Activated CD4-positive, alpha-beta T cell treated with anti-CD3 and anti-CD28 coated beads for 1 hour (primary cell): ENCODE data around the gene CECR2.
"Not testable (repeated sequence)": the region's sequence is repeated elsewhere in the genome, so short reads cannot be mapped to it uniquely, and the experiment has no call there.

Source experiments
- DNase-seq: peaks from one replicate; pipeline ENCODE4 v3.0.0-alpha.2; 2020

Gene CECR2

DNA sequence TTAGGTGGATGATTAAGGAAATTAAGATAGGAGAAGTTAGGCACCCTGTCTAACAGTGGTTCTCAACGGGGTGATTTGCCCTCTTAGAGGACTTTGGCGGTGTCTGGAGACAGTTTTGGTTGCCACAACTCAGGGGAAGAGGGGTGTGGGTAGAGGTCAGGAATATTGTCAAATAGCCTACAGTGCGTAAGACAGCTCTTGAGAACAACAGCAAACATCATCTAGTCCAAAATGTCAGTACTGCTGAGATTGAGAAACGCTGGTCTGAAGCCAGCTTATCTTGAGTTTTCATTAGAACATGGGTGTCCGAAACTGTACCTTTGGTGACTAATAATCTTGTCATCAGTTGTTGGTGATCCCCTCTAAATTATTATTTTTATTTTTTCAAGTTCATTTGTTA lies 38.4 kb downstream of the CECR2 start:
- no peak for DNase-seq

DNA sequence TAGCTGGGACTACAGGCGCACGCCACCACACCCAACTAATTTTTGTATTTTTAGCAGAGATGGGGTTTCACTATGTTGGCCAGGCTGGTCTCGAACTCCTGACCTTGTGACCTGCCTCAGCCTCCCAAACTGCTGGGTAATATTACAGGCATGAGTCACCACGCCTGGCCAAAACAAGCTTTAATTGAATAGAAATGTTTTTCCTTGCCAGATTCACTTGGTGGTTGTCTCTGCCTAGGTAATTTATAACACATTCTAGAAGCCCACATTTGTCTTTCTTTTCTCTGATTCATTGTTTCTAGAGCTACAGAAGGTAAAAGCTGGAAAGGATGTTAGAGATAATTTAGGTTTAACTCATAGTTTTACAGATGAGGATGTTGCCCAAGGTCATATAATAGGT lies 41.3 kb downstream of the CECR2 start:
- DNase-seq = no peak

DNA sequence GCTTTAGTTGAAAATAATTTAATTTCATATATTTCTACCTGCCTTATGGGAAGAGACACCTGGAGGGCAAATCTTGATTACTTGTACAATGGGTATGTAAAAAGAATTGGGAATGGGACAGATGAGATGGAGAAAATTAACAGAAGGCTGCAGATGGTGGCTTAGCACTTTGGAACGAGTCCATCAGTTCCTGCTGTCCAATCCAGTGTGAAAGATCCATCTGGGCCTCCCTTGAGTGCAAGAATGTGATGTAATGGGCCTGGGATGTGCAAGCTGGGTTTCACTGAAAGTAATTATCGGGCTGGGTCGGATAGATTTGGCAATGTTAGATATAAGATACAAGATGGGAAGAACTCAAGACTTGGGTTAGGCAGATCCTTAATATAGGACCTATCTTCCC lies 42.0 kb downstream of the CECR2 start:
- no peak for DNase-seq

DNA sequence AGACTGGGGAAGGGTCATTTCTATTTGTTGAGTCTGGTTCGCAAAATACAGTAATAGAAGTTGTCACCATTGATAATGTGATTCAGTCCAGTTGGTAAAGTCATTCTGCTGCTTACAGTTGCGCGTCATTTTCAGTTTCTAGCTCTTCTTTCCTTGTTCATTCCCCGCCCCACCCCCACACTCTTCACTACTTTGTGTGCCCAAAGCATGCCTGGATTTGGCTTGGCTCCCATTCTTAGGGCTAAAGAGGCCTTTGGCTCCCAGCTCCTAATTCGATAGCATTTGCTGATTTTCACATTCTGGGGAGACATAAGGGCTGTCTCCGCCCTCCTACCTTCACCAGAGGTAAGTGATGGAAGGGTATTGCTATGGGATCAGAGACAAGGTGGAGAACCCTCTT lies 43.0 kb downstream of the CECR2 start:
- no peak for DNase-seq

DNA sequence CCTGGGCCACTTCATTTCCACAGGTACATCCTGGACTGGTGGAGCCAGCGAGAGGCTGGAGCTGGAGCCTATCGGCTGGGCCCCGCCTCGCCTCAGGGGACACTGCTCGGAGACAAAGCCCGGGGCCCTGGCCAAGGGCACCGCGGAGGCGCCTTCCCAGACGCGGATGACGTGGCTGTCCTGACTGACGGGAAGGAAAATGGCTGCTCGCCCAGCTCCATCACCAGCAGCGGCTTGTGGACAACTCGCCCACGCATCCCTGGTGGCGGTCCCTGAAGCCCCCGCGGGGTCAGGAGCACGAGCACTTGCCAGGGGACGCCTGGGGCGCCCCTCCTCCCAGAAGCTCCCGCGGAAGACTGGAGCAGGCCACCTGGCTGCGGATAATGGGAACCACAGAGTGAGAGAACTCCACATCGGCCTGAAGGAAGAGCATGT lies 49.6 kb downstream of the CECR2 start:
- DNase-seq = no peak

DNA sequence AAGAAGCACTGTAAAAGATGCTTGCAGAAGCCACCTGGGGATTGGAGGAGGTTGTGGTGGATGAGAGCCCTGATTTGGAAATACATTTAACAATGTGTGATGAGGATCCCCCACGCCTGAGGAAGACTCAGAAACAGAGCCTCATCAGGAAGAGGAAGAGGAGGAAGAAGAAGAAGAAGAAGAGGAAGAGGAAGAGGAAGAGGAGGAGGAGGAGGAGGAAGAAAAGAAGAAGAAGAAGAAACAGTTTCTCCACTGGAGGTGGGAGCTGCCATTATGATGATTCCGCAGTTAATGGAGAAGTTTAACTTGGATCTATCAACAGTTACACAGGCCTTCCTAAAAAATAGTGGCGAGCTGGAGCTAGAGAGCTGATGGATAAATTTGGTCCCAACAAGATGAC lies 50.1 kb downstream of the CECR2 start:
- no peak for DNase-seq

DNA sequence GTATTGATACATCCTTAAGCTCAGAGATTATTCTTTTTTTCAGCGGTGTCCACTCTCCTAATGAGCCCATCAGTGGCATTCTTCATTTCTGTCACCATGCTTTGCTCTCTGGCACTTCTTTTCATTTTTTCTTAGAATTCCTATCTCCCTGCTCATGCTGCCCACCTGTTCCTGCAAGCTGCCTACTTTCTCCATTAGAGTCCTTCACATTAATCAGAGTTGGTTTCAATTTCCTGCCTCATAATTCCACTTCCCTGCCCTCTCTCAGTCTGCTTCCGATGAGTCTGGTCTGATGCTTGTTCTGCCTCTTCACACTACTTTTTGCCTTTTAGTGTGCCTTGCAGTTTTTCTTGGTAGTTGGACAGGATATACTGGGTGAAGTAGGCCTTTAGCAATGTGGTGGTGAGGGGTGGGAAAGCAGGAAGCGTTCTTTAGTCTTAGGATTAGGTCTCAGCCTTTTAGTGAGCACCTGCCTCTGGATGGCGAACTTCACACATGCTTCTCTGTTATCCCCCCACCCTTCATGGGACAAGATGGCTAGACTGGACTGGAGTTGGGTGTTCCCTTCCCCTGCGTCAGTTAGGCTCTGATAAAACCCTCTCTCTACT lies 53.6 kb downstream of the CECR2 start:
- DNase-seq = no peak

DNA sequence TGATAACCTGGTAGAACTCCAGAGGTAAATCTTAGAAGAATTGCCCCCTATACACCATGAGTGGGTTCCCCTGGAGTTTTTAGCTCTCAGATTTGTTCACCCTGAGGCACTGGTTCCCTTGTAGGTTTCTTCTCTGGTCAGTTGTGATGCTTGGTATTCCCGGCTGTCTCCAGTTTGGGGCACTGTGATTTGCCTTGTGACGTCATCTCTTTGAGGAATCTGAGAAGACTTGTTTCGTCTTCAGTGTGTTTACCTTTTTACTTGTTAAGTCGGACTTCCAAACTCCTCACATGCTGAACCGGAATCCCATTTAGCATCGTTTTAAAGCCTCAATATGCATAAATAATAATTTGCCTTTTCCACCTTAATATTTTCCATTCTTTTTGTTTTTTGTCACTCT lies 54.4 kb downstream of the CECR2 start:
- DNase-seq = no peak

DNA sequence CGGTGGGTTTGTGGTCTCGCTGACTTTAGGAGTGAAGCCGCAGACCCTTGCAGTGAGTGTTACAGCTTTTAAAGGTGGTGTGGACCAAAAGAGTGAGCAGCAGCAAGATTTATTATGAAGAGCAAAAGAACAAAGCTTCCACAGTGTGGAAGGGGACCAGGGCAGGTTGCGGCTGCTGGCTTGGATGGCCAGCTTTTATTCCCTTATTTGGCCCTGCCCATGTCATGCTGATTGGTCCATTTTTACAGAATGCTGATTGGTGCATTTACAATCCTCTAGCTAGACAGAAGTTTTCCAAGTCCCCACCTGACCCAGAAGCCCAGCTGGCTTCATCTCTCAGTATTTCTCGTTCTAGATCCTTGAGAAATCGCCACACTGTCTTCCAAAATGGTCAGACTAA lies 58.3 kb downstream of the CECR2 start:
- not testable (repeated sequence) for DNase-seq

DNA sequence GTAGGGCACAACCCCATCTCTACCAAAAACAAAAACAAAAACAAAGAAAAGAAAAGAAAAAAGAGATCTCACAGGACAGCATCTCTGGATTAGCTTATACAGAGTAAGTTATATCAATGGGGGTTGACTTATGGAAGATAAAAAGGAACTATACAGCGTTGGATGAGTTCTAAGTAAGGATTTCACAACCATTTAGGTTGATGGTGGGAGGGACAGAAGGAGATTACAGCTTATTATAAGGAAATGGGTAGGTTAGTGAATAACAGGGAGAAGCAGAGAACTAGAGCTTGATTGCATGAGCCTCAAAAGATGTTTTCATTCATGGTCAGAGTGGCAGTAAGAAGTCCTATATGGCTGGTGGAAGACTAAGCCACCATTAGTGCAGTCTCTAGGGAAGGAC lies 60.3 kb downstream of the CECR2 start:
- no peak for DNase-seq

DNA sequence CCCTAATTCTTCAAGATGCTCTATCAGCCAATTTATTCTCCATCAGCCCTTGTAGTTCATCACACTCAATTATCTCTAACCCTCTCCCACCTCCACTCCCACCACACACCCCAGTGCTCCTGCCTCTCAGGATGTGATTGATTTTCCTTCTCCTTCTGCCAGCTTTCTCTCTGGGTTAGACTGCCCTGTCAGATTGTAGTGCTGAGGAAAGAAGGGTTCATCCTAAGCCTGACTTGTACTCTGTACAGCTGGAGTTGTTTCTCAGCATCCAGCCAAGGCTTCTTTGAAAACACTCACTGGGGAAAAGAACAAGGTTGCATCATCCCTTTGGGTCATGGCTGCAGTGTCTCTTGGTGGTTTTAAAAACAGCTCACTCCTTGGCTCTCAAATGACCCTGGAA lies 61.2 kb downstream of the CECR2 start:
- DNase-seq = no peak

DNA sequence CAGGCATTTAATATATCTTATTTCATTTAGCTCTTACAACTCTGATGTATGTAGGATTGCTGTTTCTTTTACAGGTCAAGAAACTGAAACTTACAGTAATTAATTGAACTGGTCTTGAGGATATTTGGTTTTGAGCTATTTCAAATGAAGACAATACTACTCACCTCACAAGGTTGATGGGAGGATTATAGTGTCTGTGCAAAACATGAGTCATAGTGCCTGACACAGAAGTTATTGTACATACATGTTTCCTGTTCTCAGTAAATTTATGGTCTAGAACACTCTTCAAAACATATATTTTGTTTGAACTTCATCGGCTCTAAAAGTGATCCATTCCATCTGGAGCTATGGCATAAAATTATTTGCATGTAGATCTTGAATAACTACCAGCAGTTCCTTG lies 61.9 kb downstream of the CECR2 start:
- DNase-seq = no peak

DNA sequence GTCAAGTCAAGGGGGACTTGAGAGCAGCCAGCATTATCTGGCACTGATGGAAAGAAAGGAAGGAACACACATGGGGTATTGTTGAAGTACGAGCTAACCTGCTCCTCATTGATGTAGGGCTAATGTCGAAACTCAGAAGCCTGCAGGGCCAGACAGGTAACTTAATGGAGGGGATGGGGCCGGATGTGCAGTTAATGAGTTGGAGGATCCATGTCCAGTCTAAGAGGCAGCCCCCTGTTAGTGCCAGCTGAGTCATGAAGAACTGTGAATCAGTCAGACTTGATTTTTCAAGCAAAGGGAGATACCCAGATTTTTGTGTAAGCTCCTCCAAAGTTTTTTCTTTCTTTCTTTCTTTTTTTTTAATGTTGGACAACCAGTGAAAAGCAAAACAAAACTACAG lies 65.6 kb downstream of the CECR2 start:
- no peak for DNase-seq

DNA sequence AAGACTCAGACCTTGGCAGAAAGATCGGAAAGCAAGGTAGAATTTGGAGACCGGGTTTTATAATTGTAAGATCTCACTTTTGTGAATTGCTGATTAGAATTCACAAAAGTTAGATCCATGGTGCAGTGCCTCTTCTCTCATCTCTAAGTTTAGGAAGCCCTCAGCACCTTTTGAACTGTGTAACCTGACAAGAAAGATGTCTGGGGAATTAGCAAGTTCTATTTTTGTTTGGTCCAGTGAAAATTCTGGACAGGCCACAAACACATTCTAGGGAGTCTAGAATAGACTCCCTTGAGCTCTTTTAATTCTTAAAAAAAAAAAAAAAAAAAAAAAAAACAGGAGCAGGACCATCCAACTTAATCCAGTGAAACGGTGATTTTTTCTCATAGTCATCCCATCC lies 66.1 kb downstream of the CECR2 start:
- no peak for DNase-seq

DNA sequence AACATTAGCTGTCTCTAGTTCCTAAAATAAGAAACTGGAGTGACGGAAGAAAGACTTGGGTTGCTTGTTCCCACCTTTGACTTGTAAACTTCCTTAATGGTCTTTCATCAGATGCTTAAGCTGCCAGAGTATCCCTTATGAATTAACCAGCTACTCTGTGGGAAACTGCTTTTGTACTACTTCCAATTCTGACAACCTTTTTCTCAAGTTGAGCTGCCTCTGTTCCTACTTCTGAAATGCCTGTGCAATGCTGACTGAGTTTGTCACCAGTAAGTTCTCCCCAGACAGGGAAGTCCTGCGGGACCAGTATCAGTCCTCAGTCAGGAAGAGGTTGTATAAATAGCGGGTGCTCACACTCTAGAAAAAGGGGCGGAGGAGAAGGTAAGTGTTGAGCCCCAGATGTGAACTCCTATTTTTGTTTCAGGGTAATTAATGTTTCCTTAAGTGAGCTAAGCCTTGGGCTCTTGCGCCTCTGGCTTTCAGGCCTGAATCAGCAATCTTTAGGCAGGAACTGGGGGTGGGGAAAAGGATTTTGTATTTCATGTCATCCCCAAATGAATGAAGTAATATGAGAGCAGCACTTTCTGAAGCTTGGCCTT lies 67.2 kb downstream of the CECR2 start:
- DNase-seq = no peak

DNA sequence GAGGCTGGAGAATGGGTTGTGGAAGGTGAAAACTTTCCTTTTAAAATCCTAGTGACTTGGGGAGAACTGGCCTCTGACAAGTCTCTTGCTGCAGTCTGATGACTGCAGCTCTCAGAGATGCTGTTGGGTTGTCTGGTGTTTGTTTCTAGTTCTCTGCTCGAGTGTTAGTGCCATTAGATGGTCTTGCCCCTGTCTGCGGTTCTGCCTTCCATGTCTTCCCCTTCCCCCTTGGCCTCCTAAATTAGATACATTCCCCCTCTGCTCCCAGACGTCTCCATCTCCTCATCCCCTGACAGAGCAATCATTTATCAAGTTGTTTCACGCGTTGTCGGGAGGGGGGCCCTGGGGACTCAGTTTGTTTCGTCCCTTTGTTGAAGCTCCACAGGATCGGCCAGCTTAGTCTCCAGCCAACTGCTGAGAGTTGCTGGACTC lies 67.7 kb downstream of the CECR2 start:
- no peak for DNase-seq

DNA sequence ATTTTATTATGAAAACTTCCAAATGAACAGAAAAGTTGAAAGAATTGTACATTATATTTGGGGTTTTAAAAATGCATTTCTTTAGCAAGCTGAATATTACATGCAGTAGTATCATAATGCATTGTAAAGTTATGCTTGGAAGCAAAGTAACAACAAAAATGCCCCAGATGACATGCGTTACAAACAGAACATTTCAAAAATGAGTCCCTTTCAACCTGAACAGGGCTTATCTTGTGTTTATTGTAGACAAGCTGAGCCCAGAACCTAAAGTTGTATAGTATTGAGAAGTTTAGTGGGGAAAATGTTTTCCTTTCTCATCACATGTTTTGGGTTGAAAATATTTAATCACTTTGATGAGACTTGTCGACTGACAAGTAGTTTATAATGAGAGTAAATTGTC lies 68.8 kb downstream of the CECR2 start:
- no peak for DNase-seq

DNA sequence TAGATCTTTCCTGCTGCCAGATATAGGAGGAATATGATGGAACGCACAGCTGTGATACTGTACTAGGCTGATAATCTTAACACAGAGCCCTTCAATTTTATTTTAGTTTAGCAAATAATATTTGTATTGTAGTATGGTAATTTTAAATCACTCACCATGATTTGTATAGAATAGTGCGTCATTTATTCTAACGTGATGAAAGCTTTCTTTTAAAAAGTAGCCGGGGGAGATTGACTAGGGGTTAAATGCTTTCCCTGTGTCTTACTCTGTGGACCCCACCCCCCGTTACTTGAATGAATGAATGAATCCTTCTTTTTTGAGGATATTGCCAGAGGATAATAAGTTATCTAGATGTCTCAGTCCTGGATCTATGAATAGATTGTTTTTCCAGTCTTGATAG lies 72.1 kb downstream of the CECR2 start:
- DNase-seq = no peak

DNA sequence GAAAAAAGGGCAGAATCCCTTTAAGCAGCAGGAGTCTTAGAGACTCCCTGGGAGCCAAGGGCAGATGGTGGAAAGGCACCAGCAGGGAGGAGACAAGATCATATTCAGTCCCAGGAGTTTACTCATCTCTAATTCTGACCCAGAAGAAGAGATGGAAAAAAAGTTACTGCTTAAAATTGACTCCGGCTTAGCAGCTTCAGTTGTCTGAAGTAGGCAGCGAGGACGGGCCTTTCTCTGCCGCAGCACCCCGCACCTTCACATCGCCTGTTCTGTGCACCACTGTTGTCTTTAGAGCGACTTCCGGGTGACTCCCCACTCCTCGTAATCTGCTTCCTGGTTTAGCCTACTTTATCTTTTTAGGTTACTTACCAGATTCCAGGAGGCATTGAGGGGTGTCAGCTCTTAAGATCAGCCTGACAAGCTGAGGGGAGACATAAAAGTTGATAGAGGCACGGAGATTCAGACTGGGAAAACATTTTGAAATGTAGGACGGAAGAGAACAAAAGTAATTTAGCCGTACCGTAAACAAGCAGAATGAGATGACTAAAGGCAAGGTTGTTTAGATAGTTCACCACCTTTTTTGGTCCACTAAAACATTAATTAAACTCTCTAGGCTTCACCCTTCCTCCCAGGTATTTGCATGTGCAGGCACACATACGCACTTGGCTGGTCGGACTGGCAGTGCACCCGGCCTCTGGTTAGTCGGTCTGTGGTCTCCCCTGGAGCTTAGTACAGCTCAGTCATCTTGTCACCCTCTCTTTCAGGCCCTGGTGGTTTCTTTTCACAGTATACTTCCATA lies 74.3 kb downstream of the CECR2 start:
- DNase-seq = no peak

DNA sequence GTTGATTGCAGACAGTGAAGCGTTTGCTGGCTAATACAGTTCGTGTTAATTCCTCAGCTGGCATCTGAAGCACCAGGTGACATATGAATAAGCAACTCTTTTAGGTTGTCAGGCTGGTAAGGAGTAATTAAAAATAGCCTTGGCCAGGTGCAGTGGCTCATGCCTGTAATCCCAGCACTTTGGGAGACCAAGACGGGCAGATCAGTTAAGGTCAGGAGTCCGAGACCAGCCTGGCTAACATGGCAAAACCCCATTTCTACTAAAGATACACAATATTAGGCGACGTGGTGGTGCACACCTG lies 74.9 kb downstream of the CECR2 start:
- no peak for DNase-seq

DNA sequence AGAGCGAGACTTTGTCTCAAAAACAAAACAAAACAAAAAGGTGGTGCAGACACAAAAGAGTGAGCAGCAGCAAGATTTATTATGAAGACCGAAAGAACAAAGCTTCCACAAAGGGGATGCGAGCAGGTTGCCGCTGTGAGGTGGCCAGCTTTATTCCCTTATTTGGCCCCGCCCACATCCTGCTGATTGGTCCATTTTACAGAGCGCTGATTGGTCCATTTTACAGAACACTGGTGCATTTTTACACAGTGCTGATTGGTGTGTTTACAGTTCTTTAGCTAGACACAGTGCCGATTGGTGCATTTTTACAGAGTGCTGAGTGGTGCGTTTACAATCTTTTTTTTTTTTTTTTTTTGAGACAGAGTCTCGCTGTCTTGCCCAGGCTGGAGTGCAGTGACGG lies 77.4 kb downstream of the CECR2 start:
- DNase-seq = no peak

DNA sequence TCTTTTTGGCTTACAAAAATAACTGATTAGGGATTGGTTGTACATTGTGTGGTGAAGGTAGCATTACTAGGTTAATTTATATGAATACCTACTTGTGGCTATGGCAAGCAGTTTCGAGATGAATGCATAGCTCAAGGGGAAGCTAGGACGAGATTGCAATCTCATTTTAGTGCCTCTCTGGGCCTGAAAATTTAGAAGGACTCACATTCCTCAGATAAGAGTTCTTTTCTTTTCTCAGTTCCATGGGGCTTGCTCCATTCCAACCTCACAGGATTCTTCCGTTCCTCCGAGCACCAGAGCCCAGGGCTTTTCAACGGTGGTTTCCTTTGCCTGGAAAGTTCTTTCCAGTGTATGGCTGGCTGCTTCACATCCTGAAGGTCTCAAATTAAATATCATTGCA lies 82.1 kb downstream of the CECR2 start:
- no peak for DNase-seq

DNA sequence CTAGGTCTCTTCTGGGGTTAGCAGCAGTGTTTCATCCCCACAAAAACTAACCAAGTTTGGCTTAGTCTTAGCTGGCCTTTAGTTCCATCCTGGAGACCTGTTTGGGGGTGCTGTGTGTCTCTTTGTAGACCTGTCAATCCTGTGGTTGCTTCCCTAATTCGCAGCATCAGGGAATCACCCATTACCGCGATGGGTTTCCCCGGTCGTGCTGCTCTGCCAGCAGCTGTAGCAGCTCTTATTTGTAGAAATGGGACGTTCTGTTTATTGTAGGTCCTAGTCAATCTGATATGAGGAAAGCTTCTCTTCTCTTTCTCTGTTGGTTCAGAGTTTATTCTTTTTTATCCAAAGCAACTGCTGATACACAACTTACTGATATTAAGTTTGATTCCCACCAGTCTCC lies 91.6 kb downstream of the CECR2 start:
- no peak for DNase-seq

DNA sequence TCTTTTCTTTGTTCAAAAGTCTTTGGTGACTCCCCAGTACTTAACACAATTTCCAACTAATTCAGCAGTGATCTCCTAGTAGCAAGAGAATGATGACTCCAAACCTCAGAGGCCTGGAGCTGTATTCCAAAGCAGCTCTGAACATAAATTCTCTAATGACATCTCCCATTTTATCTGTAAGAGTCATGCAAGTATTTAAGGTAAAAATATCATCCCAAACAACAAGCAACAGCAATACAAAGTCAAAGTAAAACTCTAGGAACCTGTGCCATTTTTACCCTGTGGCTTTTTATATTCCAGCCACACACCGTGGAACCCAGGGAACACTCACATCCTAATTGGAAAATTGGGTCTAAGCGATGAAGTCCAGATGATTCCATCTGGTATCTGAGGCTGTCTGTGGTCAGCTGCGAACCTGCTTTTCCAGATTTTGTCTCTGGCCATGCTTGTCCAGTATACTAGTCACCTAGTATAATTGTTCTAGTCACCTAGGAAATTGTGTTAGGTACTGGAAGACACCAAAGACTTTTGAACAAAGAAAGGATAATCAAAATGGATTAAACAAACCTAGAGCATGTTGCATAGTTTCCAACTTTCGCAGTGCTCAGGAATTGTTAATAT lies 101.7 kb downstream of the CECR2 start:
- no peak for DNase-seq
